H1 (cell line): ENCODE data around the gene EME2. TPM values are rescaled to one million over a fixed set of nuclear protein-coding genes. Genes with fewer than 3 reads are reported as not detected.

Experiments
- CTCF ChIA-PET: fragments of 300-600 bp; sonication (Branson Sonifier 250); formaldehyde crosslinking; loops from one replicate; lab custom pipeline; 2021; ENCODE audit not compliant: partially characterized antibody; lab: Charles Lee
- POLR2A ChIA-PET: fragments of 300-600 bp; sonication (Branson Sonifier 250); formaldehyde crosslinking; loops from one replicate; lab custom pipeline; 2021; ENCODE audit warnings: inconsistent platforms; ENCODE audit not compliant: partially characterized antibody; lab: Charles Lee
- DNase-seq, 2 experiments: peaks; one replicate each; pipeline versions ENCODE4 v3.0.0 to v3.0.0-alpha.2; 2010 to 2022; ENCODE audit warnings: low spot score in 2 of 2, low read depth in 1 of 2, mixed read lengths in 1 of 2
- FAIRE-seq: peaks from 2 replicates; lab custom pipeline; 2011; peaks lifted over from hg19 to GRCh38; lab: Jason Lieb, UNC
- H2AFZ ChIP-seq: 2 replicates; pipeline ENCODE4 v1.8.1; 2012; ENCODE audit warnings: low read length, inconsistent platforms
- H2AK5ac ChIP-seq: 2 replicates; pipeline ENCODE4 v1.6.1; 2013; ENCODE audit warnings: low read depth, low read length
- H2BK120ac ChIP-seq: replicated peaks from 2 replicates; pipeline ENCODE3; 2013; ENCODE audit warnings: low read depth, low read length, inconsistent platforms
- H2BK12ac ChIP-seq: 2 replicates; pipeline ENCODE4 v1.6.1; 2013; ENCODE audit warnings: low read depth, low read length
- H2BK15ac ChIP-seq: 2 replicates; pipeline ENCODE4 v1.6.1; 2013; ENCODE audit warnings: low read length
- H2BK20ac ChIP-seq: 2 replicates; pipeline ENCODE4 v1.6.1; 2013; ENCODE audit warnings: low read length
- H2BK5ac ChIP-seq: 2 replicates; pipeline ENCODE4 v1.6.1; 2013; ENCODE audit warnings: low read depth, low read length
- H3K14ac ChIP-seq: 2 replicates; pipeline ENCODE4 v1.6.1; 2013; ENCODE audit warnings: inconsistent platforms; ENCODE audit not compliant: insufficient read length
- H3K18ac ChIP-seq: 2 replicates; pipeline ENCODE4 v1.6.1; 2013; ENCODE audit warnings: low read length; ENCODE audit errors: extremely low read depth
- H3K23ac ChIP-seq: 2 replicates; pipeline ENCODE4 v1.6.1; 2013; ENCODE audit warnings: inconsistent platforms; ENCODE audit not compliant: insufficient read length
- H3K23me2 ChIP-seq: 2 replicates; pipeline ENCODE4 v1.6.1; 2013; ENCODE audit warnings: low read depth, low read length
- H3K27ac ChIP-seq: 2 replicates; pipeline ENCODE4 v1.6.1; 2011; ENCODE audit warnings: low read depth, low read length, inconsistent platforms
- H3K27me3 ChIP-seq, 4 experiments: replicated peaks in 1 of 4; 1 replicate in 1 of 4; 2 replicates in 3 of 4; pipeline versions ENCODE4 v1.6.1 to v1.8.1; 2011 to 2013; ENCODE audit warnings: low read length in 3 of 4, mild to moderate bottlenecking in 3 of 4, inconsistent platforms in 2 of 4, mixed read lengths in 2 of 4, moderate library complexity in 1 of 4; ENCODE audit not compliant: control insufficient read depth in 3 of 4, insufficient read depth in 3 of 4; ENCODE audit errors: extremely low read depth in 1 of 4
- H3K36me3 ChIP-seq, 4 experiments: 2 replicates each; pipeline versions ENCODE4 v1.6.1 to v1.8.1; 2011 to 2013; ENCODE audit warnings: mild to moderate bottlenecking in 4 of 4, low read length in 3 of 4, moderate library complexity in 2 of 4, control low read depth in 1 of 4, inconsistent platforms in 1 of 4; ENCODE audit not compliant: insufficient read depth in 4 of 4, control insufficient read depth in 2 of 4
- H3K4ac ChIP-seq: replicated peaks from 2 replicates; pipeline ENCODE3; 2013; ENCODE audit warnings: low read length, low read depth, mixed read lengths, inconsistent platforms; ENCODE audit not compliant: insufficient read length
- H3K4me1 ChIP-seq, 4 experiments: replicated peaks in 1 of 4; 1 replicate in 1 of 4; 2 replicates in 3 of 4; pipeline versions ENCODE4 v1.6.1 to v1.8.1; 2011 to 2013; ENCODE audit warnings: low read length in 3 of 4, inconsistent platforms in 2 of 4, mixed read lengths in 1 of 4; ENCODE audit not compliant: insufficient read depth in 4 of 4, control insufficient read depth in 3 of 4
- H3K4me2 ChIP-seq, 2 experiments: 2 replicates each; pipeline versions ENCODE4 v1.6.1 to v1.8.1; 2011 to 2013; ENCODE audit warnings: low read depth in 2 of 2, low read length in 2 of 2, control low read depth in 1 of 2, inconsistent platforms in 1 of 2, mild to moderate bottlenecking in 1 of 2; ENCODE audit not compliant: insufficient read depth in 1 of 2
- H3K4me3 ChIP-seq, 4 experiments: fragments of 200-600, 300-600 bp in 1 of 4; sonication (generic), shearing (Covaris generic), sonication (Bioruptor Twin) in 1 of 4; 2 replicates each; pipeline versions ENCODE4 v1.5.1 to v1.8.1; 2011 to 2016; ENCODE audit warnings: low read length in 4 of 4, low read depth in 3 of 4, control low read depth in 2 of 4, inconsistent platforms in 2 of 4, mild to moderate bottlenecking in 2 of 4, mixed read lengths in 1 of 4, moderate library complexity in 1 of 4; ENCODE audit not compliant: insufficient read depth in 2 of 4; ENCODE audit errors: extremely low read depth in 1 of 4
- H3K56ac ChIP-seq: replicated peaks from 2 replicates; pipeline ENCODE3; 2013; ENCODE audit warnings: low read depth, mild to moderate bottlenecking, mixed read lengths, low read length, inconsistent platforms; ENCODE audit not compliant: insufficient read length
- H3K79me1 ChIP-seq: 2 replicates; pipeline ENCODE4 v1.6.1; 2013; ENCODE audit warnings: low read depth, low read length, control low read depth
- H3K79me2 ChIP-seq, 2 experiments: 2 replicates each; pipeline versions ENCODE4 v1.6.1 to v1.8.1; 2012 to 2013; ENCODE audit warnings: low read length in 2 of 2, mild to moderate bottlenecking in 2 of 2, inconsistent platforms in 1 of 2; ENCODE audit not compliant: insufficient read depth in 2 of 2, control insufficient read depth in 1 of 2
- H3K9ac ChIP-seq, 4 experiments: replicated peaks in 1 of 4; 1 replicate in 1 of 4; 2 replicates in 3 of 4; pipeline versions ENCODE4 v1.6.1 to v1.8.1; 2011 to 2013; ENCODE audit warnings: low read depth in 3 of 4, low read length in 3 of 4, control low read depth in 2 of 4, mild to moderate bottlenecking in 2 of 4, moderate library complexity in 2 of 4, inconsistent platforms in 1 of 4; ENCODE audit errors: extremely low read depth in 1 of 4
- H3K9me3 ChIP-seq, 2 experiments: 2 replicates each; pipeline versions ENCODE4 v1.6.1 to v1.8.1; 2012 to 2013; ENCODE audit warnings: mild to moderate bottlenecking in 2 of 2, moderate library complexity in 2 of 2, control low read depth in 1 of 2, inconsistent platforms in 1 of 2, low read depth in 1 of 2, low read length in 1 of 2, mixed read lengths in 1 of 2; ENCODE audit not compliant: insufficient read depth in 2 of 2
- H4K20me1 ChIP-seq, 2 experiments: replicated peaks in 1 of 2; 2 replicates each; pipeline versions ENCODE3 to v1.8.1; 2011 to 2013; ENCODE audit warnings: inconsistent platforms in 2 of 2, low read length in 2 of 2, mild to moderate bottlenecking in 1 of 2; ENCODE audit not compliant: insufficient read depth in 2 of 2, control insufficient read depth in 1 of 2
- H4K5ac ChIP-seq: 2 replicates; pipeline ENCODE4 v1.6.1; 2013; ENCODE audit warnings: low read length, low read depth, mixed read lengths, inconsistent platforms; ENCODE audit not compliant: insufficient read length
- H4K8ac ChIP-seq: 2 replicates; pipeline ENCODE4 v1.8.0; 2013; ENCODE audit warnings: mild to moderate bottlenecking, moderate library complexity, low read length, inconsistent platforms; ENCODE audit not compliant: insufficient read depth; ENCODE audit errors: extremely low read depth
- H4K91ac ChIP-seq: replicated peaks from 2 replicates; pipeline ENCODE3; 2013; ENCODE audit warnings: low read length, mixed read lengths, inconsistent platforms; ENCODE audit not compliant: insufficient read length
- TBP ChIP-seq: IDR thresholded peaks from 2 replicates; pipeline ENCODE4 v1.6.1; 2011; ENCODE audit warnings: low read depth, low read length, improper control_type of control experiment
- WGBS, 2 experiments: shearing (Covaris generic) in 1 of 2; methylation state at CpG; one replicate each; pipeline versions ENCODE4 v1.1.6 to v1.1.7; 2013 to 2015; ENCODE audit warnings: low lambda C conversion rate in 2 of 2, mixed read lengths in 2 of 2, inconsistent platforms in 1 of 2, low coverage in 1 of 2, missing lambda C conversion rate in 1 of 2; ENCODE audit not compliant: insufficient replicate concordance in 2 of 2, insufficient coverage in 1 of 2, insufficient read length in 1 of 2; ENCODE audit errors: extremely low coverage in 1 of 2, missing lambda C conversion rate in 1 of 2; 5-methylcytosine and 5-hydroxymethylcytosine counted together
- polyA plus RNA-seq, 7 experiments: library from polyadenylated mRNA; depleted of rRNA in 3 of 7; stranded (reverse) in 5 of 7; unstranded in 2 of 7; fragments of >200 nt in 5 of 7; fragments of 200-250 nt in 2 of 7; gene quantifications; 1 replicate in 5 of 7; 2 replicates in 1 of 7; 4 replicates in 1 of 7; pipeline versions ENCODE4 v1.2.1 to v1.2.3, GENCODE V29; 2011 to 2013; ENCODE audit warnings: missing spikeins in 2 of 7, mixed read lengths in 2 of 7
- total RNA-seq: library from RNA; stranded (reverse); fragmentation: NEBNext Ultra II Directional; extraction: Animal tissue kit (Norgen Biotek cat#: 25700); gene quantifications from 2 replicates; pipeline ENCODE4 v1.2.1, GENCODE V29; 2021

Gene EME2
- total and polyA plus RNA-seq, 2 of the 8 experiments (the other 6 are each of a cell fraction or from before 2014, with no cell fraction given), result 13.1 to 19.7 TPM

DNA sequence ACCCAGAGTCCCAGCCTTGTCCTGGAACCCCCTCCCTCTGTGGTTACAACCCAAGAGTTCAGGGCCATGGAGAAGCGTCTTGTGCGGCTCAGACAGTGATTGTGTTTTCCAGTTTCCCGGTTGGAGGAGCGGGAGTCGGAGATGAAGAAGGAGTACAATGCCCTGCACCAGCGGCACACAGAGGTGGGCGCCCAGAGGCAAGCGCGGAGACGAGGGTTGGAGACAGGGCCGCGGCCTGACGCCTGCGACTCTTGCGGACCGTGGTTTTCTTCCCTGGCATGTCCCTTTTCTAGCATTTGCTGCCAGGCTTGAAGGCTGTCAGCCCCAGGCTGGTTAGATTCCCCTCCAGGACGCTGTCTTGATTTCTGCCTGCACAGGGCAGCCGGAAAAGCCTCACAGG lies 43.6 kb upstream of the EME2 start:
- no peaks in the 10 kb centered on the region for H3K23me2 ChIP-seq
- no peak overlapping the region for H3K14ac ChIP-seq
- H3K79me1 ChIP-seq, result peaks cover 5% of the 10 kb centered on the region
- no peaks in the 10 kb centered on the region for H3K27me3 ChIP-seq
- FAIRE-seq (no peak), DNase-seq (no peak)
- H3K9ac ChIP-seq, result no peak overlapping the region
- H2AFZ ChIP-seq, result no peak overlapping the region
- no peak overlapping the region for H2AK5ac ChIP-seq
- H3K23ac ChIP-seq, result no peak overlapping the region
- H3K27ac ChIP-seq, result no peak overlapping the region
- H4K20me1 ChIP-seq, result peaks cover 0 to 12% of the 10 kb centered on the region in 2 experiments
- H3K9me3 ChIP-seq, result no peaks in the 10 kb centered on the region; a peak in 1 of 4 replicates
- no peak overlapping the region for H3K56ac ChIP-seq
- no peaks in the 10 kb centered on the region; a peak in 2 of 4 replicates for H3K79me2 ChIP-seq
- H3K36me3 ChIP-seq, result peaks cover 0 to 14% (median 3%) of the 10 kb centered on the region in 4 experiments; a peak in 4 of 8 replicates
- no peak overlapping the region for H2BK20ac ChIP-seq
- H2BK5ac ChIP-seq, result no peak overlapping the region
- no peak overlapping the region for H4K91ac ChIP-seq
- H3K4me2 ChIP-seq, result no peak overlapping the region
- no peak overlapping the region for H4K5ac ChIP-seq
- H3K4me1 ChIP-seq, result 0 out of 7 replicates have a peak, but pooled peaks cover 0 to 2% (median 0%) of the 10 kb centered on the region in 4 experiments
- H2BK15ac ChIP-seq, result no peak overlapping the region
- WGBS, 2 experiments, result 95% methylated on average over 18 of the region's 18 CpGs; no CpG with 5 or more reads in 1 of the 2 experiments
- no peak overlapping the region for H4K8ac ChIP-seq
- no peak overlapping the region for H3K4ac ChIP-seq
- H3K18ac ChIP-seq, result no peak overlapping the region
- H2BK12ac ChIP-seq, result no peak overlapping the region
- H2BK120ac ChIP-seq, result no peak overlapping the region
- CTCF ChIA-PET, result interaction anchor here (0.6 to 2.1 kb wide), 2 partner anchors 23 to 210 kb away, joined by 3 to 5 read pairs; partner anchors contain the start of gene MAPK8IP3
- POLR2A ChIA-PET, result interaction anchor here (0.7 to 0.8 kb wide), 2 partner anchors 11 to 41 kb away, joined by 3 to 6 read pairs; no protein-coding TSS in a partner anchor
- no peak overlapping the region for H3K4me3 ChIP-seq
- no peak for TF ChIP-seq TBP
